ENCODE measurements around the gene SMIM9.

The SMIM9 gene

DNA sequence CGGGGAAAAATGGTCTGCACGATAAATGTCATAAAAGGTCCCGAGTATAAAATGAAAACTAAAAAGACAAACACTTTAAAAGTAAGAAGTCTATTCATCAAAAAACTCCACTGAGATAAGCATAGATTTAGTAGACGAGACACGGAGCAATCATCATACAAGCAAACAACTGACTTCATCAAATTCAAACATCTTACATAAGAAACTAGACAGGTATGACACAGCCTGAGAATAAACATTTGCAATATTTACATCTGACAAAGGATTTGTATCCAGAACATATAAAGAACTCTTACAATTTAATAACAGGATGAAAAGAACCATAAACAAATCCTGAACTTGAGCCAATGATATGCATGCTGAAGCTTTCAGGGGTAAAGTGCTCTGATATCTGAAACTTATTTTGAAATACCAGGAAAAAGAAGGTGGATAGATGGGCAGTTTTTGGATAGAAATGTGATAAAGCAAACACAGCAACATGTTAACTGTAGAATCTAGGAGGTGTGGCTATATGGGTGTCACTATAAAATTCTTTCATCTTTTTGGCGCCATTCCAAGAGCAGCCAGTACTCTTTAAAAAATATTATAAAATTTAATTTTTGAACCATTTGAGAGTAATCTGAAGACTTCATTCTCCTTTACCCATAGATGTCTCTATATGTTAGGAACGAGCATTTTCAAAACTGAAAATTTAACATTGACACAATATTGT, 41.2 kb downstream of the SMIM9 start:
- DNase-seq (ENCODE audit: low read depth in 1 of 2, low spot score in 1 of 2) = no peak
- Histone ChIP-seq H3K27me3 (ENCODE audit: insufficient read depth, poor library complexity, severe bottlenecking) (no peaks in the 10 kb centered on the region), H3K4me3 (replicated peaks; ENCODE audit: insufficient read depth, low read length) (no peak overlapping the region), H3K27ac (replicated peaks) (no peak overlapping the region)
- TF ChIP-seq, protein P1, sequence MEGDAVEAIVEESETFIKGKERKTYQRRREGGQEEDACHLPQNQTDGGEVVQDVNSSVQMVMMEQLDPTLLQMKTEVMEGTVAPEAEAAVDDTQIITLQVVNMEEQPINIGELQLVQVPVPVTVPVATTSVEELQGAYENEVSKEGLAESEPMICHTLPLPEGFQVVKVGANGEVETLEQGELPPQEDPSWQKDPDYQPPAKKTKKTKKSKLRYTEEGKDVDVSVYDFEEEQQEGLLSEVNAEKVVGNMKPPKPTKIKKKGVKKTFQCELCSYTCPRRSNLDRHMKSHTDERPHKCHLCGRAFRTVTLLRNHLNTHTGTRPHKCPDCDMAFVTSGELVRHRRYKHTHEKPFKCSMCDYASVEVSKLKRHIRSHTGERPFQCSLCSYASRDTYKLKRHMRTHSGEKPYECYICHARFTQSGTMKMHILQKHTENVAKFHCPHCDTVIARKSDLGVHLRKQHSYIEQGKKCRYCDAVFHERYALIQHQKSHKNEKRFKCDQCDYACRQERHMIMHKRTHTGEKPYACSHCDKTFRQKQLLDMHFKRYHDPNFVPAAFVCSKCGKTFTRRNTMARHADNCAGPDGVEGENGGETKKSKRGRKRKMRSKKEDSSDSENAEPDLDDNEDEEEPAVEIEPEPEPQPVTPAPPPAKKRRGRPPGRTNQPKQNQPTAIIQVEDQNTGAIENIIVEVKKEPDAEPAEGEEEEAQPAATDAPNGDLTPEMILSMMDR (IDR thresholded peaks at IDR 0.05; ENCODE audit: insufficient read depth, low read length) = no peak
- TF ChIP-seq REST (IDR thresholded peaks at IDR 0.05; ENCODE audit: insufficient replicate concordance, low read depth) = no peak
- TF ChIP-seq GABPA (IDR thresholded peaks at IDR 0.05; ENCODE audit: low read depth) = no peak
- TF ChIP-seq POLR2AphosphoS5 (IDR thresholded peaks at IDR 0.05; ENCODE audit: low read depth) = no peak
- no peak for TF ChIP-seq SPI1 (IDR thresholded peaks at IDR 0.05; ENCODE audit: borderline replicate concordance, low read depth)

DNA sequence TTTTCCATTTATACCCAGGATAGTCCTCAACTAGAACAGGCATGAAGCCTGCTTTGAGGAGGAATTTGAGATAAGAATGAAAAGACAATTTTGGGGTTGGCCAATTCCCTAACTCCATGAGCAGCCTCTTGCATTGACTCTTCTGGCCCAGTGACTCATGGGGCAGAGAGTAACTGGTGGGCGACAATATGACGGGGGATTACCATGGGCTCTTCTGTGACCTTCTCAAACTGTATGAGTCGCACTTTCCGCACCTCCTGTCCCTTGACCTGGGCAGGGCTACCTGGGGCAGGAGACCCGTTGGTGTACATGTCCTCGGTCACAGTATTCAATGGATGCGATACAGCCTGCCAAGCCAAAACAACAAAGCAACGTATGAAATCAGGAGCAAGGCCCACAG, 42.5 kb downstream of the SMIM9 start:
- Histone ChIP-seq H3K27me3 (ENCODE audit: insufficient read depth, poor library complexity, severe bottlenecking) (no peaks in the 10 kb centered on the region), H3K27ac (replicated peaks) (no peak overlapping the region), H3K4me3 (replicated peaks; ENCODE audit: insufficient read depth, low read length) (no peak overlapping the region)
- TF ChIP-seq REST (IDR thresholded peaks at IDR 0.05; ENCODE audit: insufficient replicate concordance, low read depth) (no peak), GABPA (IDR thresholded peaks at IDR 0.05; ENCODE audit: low read depth) (no peak), POLR2AphosphoS5 (IDR thresholded peaks at IDR 0.05; ENCODE audit: low read depth) (no peak), SPI1 (IDR thresholded peaks at IDR 0.05; ENCODE audit: borderline replicate concordance, low read depth) (no peak)
- TF ChIP-seq, protein P1 (IDR thresholded peaks at IDR 0.05; ENCODE audit: insufficient read depth, low read length) = no peak
- no peak for DNase-seq (ENCODE audit: low read depth in 1 of 2, low spot score in 1 of 2)

- no peak for DNase-seq (ENCODE audit: low read depth in 1 of 2, low spot score in 1 of 2)
- no peak for TF ChIP-seq REST (IDR thresholded peaks at IDR 0.05; ENCODE audit: insufficient replicate concordance, low read depth)
- TF ChIP-seq POLR2AphosphoS5 (IDR thresholded peaks at IDR 0.05; ENCODE audit: low read depth) = no peak
- no peak for TF ChIP-seq GABPA (IDR thresholded peaks at IDR 0.05; ENCODE audit: low read depth)
- TF ChIP-seq, protein P1 (IDR thresholded peaks at IDR 0.05; ENCODE audit: insufficient read depth, low read length) = no peak
- no peak for TF ChIP-seq SPI1 (IDR thresholded peaks at IDR 0.05; ENCODE audit: borderline replicate concordance, low read depth)
- no peak overlapping the region for H3K27ac ChIP-seq (replicated peaks)
- H3K4me3 ChIP-seq (replicated peaks; ENCODE audit: insufficient read depth, low read length) = no peak overlapping the region
- no peaks in the 10 kb centered on the region for H3K27me3 ChIP-seq (ENCODE audit: insufficient read depth, poor library complexity, severe bottlenecking)
Observed at GRCh38 chrX:154791467-154791866, 43.0 kb downstream of the SMIM9 start.

Data from HL-60 (cell line).